CD8-positive, alpha-beta memory T cell (primary cell): ENCODE measurements around the gene CKAP2L. TPM values are rescaled to one million over a fixed set of nuclear protein-coding genes. Genes with fewer than 3 reads are reported as not detected.
A peak's percentile ranks its signal among the peaks of the same experiment; 100 is the strongest.

Experiments
- CTCF ChIA-PET: fragments of 350-600 bp; sonication (Branson Sonifier 250); formaldehyde crosslinking; loops from one replicate; lab custom pipeline; 2021; ENCODE audit warnings: antibody characterized with exemption; lab: Charles Lee
- POLR2A ChIA-PET: fragments of 350-600 bp; sonication (Branson Sonifier 250); formaldehyde crosslinking; loops from one replicate; lab custom pipeline; 2021; ENCODE audit warnings: antibody characterized with exemption; lab: Charles Lee
- DNase-seq, 5 donors: peaks; one replicate each; pipeline versions ENCODE4 v3.0.0 to v3.0.0-alpha.2; 2020 to 2022; ENCODE audit warnings: mixed read lengths in 1 of 5
- H3K27ac ChIP-seq: one replicate; pipeline ENCODE4 v1.7.0; 2013; ENCODE audit warnings: low read depth, mild to moderate bottlenecking, low read length, moderate library complexity
- H3K27me3 ChIP-seq: 2 replicates; pipeline ENCODE4 v1.7.0; 2013; ENCODE audit warnings: low read length, mild to moderate bottlenecking; ENCODE audit not compliant: insufficient read depth, poor library complexity, severe bottlenecking
- H3K36me3 ChIP-seq: 2 replicates; pipeline ENCODE4 v1.7.0; 2013; ENCODE audit warnings: mild to moderate bottlenecking, low read length, moderate library complexity; ENCODE audit not compliant: insufficient read depth
- H3K4me1 ChIP-seq: 2 replicates; pipeline ENCODE4 v1.7.0; 2013; ENCODE audit warnings: mild to moderate bottlenecking, low read length, moderate library complexity; ENCODE audit not compliant: insufficient read depth
- H3K4me3 ChIP-seq: 2 replicates; pipeline ENCODE4 v1.7.0; 2013; ENCODE audit warnings: mild to moderate bottlenecking, low read length
- H3K9me3 ChIP-seq: 2 replicates; pipeline ENCODE4 v1.7.0; 2013; ENCODE audit warnings: mild to moderate bottlenecking, low read length
- H3K27ac Mint-ChIP-seq, 8 donors: one replicate each; pipeline ENCODE4 v1.8.0; 2020 to 2021; ENCODE audit warnings: mixed read lengths in 8 of 8, mild to moderate bottlenecking in 6 of 8, inconsistent platforms in 3 of 8, moderate library complexity in 3 of 8
- H3K27me3 Mint-ChIP-seq, 2 donors: one replicate each; pipeline ENCODE4 v1.8.0; 2020 to 2021; ENCODE audit warnings: mixed read lengths in 2 of 2, mild to moderate bottlenecking in 1 of 2, moderate library complexity in 1 of 2
- H3K36me3 Mint-ChIP-seq, 3 donors: one replicate each; pipeline ENCODE4 v1.8.0; 2020 to 2021; ENCODE audit warnings: mixed read lengths in 3 of 3, inconsistent platforms in 1 of 3, mild to moderate bottlenecking in 1 of 3
- H3K4me1 Mint-ChIP-seq, 3 donors: one replicate each; pipeline ENCODE4 v1.8.0; 2020 to 2021; ENCODE audit warnings: mixed read lengths in 3 of 3, inconsistent platforms in 1 of 3, mild to moderate bottlenecking in 1 of 3
- H3K4me3 Mint-ChIP-seq, 7 donors: one replicate each; pipeline ENCODE4 v1.8.0; 2020 to 2021; ENCODE audit warnings: mixed read lengths in 7 of 7, mild to moderate bottlenecking in 6 of 7, moderate library complexity in 4 of 7, inconsistent platforms in 2 of 7
- H3K9me3 Mint-ChIP-seq, 5 donors: one replicate each; pipeline ENCODE4 v1.8.0; 2020 to 2022; ENCODE audit warnings: mixed read lengths in 5 of 5, mild to moderate bottlenecking in 3 of 5, moderate library complexity in 2 of 5, inconsistent platforms in 1 of 5
- polyA plus RNA-seq: library from polyadenylated mRNA; unstranded; fragments of 300-500 nt; fragmentation: Illumina TruSeq; gene quantifications from one replicate; pipeline ENCODE4 v1.2.3, GENCODE V29; 2021
- total RNA-seq, 2 experiments: library from RNA; stranded (reverse); gene quantifications; one replicate each; pipeline ENCODE4 v1.2.3, GENCODE V29; 2021

CKAP2L gene
- total and polyA plus RNA-seq, 3 experiments from 2014 or later = 19.1 to 19.6 TPM; not detected in 1

- no peak for DNase-seq
- H3K4me3 ChIP-seq = no peak overlapping the region
- no peaks in the 10 kb centered on the region for H3K27me3 ChIP-seq
- POLR2A ChIA-PET = no interaction called here
- H3K9me3 Mint-ChIP-seq = no peaks in the 10 kb centered on the region
- peak overlapping the region in 4 of 8 donors; percentile 1 to 57 (median 2) for H3K27ac Mint-ChIP-seq
- no peaks in the 10 kb centered on the region for H3K27me3 Mint-ChIP-seq
- CTCF ChIA-PET = no interaction called here
- no peak overlapping the region for H3K27ac ChIP-seq
- no peak overlapping the region for H3K4me3 Mint-ChIP-seq
- peaks cover 22 to 65% (median 40%) of the 10 kb centered on the region in 3 donors for H3K4me1 Mint-ChIP-seq
- H3K4me1 ChIP-seq = peaks cover 8% of the 10 kb centered on the region
- H3K36me3 Mint-ChIP-seq = no peaks in the 10 kb centered on the region
- H3K36me3 ChIP-seq = no peaks in the 10 kb centered on the region
- no peaks in the 10 kb centered on the region for H3K9me3 ChIP-seq
These were observed 9.8 kb downstream of the CKAP2L start for GRCh38 chr2:112754564-112754963.

DNA sequence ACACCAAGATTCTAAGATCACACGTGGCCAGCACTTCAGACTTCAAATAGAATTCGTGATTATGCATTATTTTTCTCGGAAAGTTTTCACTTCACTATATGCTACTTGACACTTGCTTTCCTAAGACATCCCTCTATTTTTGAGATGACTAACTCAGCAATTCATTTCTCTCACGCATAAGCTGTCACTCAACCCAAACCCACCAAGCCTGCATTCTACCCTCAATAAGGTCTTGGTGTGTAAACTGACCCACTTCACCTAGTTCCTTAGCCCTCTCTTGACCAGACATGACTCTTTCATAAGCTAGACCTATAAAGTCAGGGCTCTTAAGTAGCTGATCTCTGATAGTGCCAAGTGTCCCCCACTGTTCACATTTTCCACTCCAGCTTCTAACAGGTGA lies 11.7 kb downstream of the CKAP2L start:
- Mint-ChIP-seq H3K27me3 (no peaks in the 10 kb centered on the region), H3K27ac (peak overlapping the region in 2 of 8 donors; percentile 24 to 25), H3K4me3 (no peak overlapping the region), H3K36me3 (no peaks in the 10 kb centered on the region), H3K4me1 (peaks cover 22 to 52% (median 37%) of the 10 kb centered on the region in 3 donors), H3K9me3 (no peaks in the 10 kb centered on the region)
- no peak overlapping the region for H3K27ac ChIP-seq
- ChIA-PET POLR2A (interaction anchor here (0.7 kb wide), 1 partner anchor 13 kb away, joined by 3 read pairs; no protein-coding TSS in a partner anchor), CTCF (interaction anchor here (1.5 to 1.9 kb wide), 2 partner anchors 10 to 133 kb away, joined by 3 to 12 read pairs; no protein-coding TSS in a partner anchor)
- H3K36me3 ChIP-seq = no peaks in the 10 kb centered on the region
- H3K4me3 ChIP-seq = no peak overlapping the region
- peaks cover 8% of the 10 kb centered on the region for H3K4me1 ChIP-seq
- no peaks in the 10 kb centered on the region for H3K27me3 ChIP-seq
- no peaks in the 10 kb centered on the region for H3K9me3 ChIP-seq
- DNase-seq = no peak

DNA sequence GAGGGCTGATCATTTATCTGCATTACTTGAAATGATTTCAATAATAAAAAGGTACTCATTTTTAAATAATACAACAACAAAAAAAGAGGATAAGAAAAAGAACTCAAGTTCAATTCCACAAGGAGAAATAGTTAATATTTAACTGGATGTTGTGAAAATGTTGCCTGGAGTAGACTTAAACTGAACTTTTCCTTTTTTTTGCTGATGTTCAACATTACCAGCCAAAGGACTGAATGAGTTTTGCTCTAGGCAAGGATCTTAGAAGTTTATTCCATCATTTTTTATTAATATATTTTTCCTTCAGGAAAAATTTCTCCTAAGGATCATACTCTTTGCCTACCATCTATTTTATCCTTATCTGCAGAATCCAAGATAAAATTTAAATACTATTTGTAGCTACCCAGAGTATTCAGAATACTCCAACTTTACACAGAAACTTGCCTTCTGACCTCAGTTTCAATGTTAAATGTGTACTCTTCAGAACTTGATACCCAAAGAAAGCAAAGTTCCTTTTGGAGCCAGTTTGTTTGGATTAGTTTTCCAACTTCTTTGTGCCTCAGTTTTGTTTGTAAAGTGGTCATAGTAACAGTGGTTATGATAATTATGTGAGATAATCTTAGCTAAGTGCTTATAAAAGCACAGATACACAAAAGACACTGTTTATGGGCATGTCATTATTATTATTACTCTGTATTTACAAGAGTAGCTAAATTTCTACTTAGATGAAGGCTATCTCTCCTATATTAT lies 12.8 kb downstream of the CKAP2L start:
- Histone ChIP-seq H3K4me1 (peaks cover 8% of the 10 kb centered on the region), H3K27ac (no peak overlapping the region), H3K36me3 (no peaks in the 10 kb centered on the region), H3K9me3 (no peaks in the 10 kb centered on the region), H3K27me3 (no peaks in the 10 kb centered on the region), H3K4me3 (no peak overlapping the region)
- peaks cover 21 to 48% (median 34%) of the 10 kb centered on the region in 3 donors for H3K4me1 Mint-ChIP-seq
- H3K27me3 Mint-ChIP-seq = no peaks in the 10 kb centered on the region
- no peak overlapping the region for H3K4me3 Mint-ChIP-seq
- CTCF ChIA-PET = interaction anchor here (1.0 to 1.9 kb wide), 3 partner anchors 9 to 190 kb away, joined by 3 to 12 read pairs (median 3); no protein-coding TSS in a partner anchor
- peak overlapping the region in 2 of 8 donors; percentile 3 to 43 for H3K27ac Mint-ChIP-seq
- H3K9me3 Mint-ChIP-seq = no peaks in the 10 kb centered on the region
- POLR2A ChIA-PET = no interaction called here
- no peak for DNase-seq
- H3K36me3 Mint-ChIP-seq = no peaks in the 10 kb centered on the region

GRCh38 chr2:112750560-112750843 lies 13.9 kb downstream of the CKAP2L start:
- H3K4me1 ChIP-seq = peaks cover 8% of the 10 kb centered on the region
- ChIA-PET POLR2A (no interaction called here), CTCF (interaction anchor here (0.9 to 3.5 kb wide), 12 partner anchors 10 to 205 kb away, joined by 3 to 42 read pairs (median 5); no protein-coding TSS in a partner anchor)
- H3K27me3 ChIP-seq = no peaks in the 10 kb centered on the region
- H3K27me3 Mint-ChIP-seq = no peaks in the 10 kb centered on the region
- DNase-seq = no peak
- peak overlapping the region in 4 of 7 donors; percentile 15 to 70 (median 66) for H3K4me3 Mint-ChIP-seq
- H3K4me3 ChIP-seq = no peak overlapping the region
- no peaks in the 10 kb centered on the region for H3K9me3 Mint-ChIP-seq
- no peaks in the 10 kb centered on the region for H3K36me3 ChIP-seq
- no peaks in the 10 kb centered on the region for H3K36me3 Mint-ChIP-seq
- H3K9me3 ChIP-seq = no peaks in the 10 kb centered on the region
- H3K4me1 Mint-ChIP-seq = peaks cover 14 to 38% (median 26%) of the 10 kb centered on the region in 3 donors
- peak overlapping the region in 5 of 8 donors; percentile 65 to 93 (median 70) for H3K27ac Mint-ChIP-seq
- no peak overlapping the region for H3K27ac ChIP-seq

DNA sequence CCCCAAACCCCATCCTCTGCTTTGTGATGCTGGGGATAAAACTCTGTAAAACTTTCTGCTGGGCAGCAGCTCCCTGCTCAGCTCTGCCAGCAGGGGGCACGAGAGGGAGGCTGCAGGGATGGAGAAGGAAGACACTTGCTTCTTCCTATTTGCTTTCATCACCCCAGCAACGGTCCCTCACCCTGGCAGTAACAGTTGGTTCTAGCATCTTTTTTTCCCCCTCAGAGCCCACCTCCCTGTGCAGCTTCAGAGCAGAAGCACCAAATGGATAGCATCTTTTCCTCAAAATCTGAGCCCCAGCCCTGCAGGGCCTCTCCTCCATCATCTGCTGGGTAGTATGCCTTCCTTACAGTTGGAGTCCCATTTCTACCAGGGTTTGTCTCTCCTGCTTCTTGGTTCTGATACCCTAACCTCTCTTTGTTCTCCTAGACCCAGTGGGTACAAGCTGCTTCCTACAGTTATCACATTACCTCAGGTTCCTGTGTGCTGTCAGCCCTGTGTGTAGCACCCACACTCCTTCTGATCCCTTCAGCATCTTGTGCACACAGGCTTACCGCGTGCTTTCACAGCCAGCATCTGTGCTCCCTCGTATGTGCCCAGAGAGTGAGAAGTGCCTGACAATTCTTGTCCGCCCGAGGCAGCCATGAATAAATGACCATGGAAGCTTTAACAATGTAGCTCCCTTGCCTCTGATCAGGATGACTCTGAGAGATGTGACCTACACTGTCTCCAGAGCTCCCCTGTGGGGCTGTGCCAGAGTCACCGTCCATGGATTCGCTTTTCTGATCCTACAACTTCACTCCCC lies 14.5 kb downstream of the CKAP2L start:
- no peak overlapping the region for H3K4me3 ChIP-seq
- ChIA-PET CTCF (interaction anchor here (0.7 to 3.5 kb wide), 29 partner anchors 10 to 236 kb away, joined by 3 to 42 read pairs (median 4); partner anchors contain the start of genes CKAP2L and NT5DC4), POLR2A (interaction anchor here (0.6 kb wide), 1 partner anchor 202 kb away, joined by 4 read pairs; no protein-coding TSS in a partner anchor)
- H3K36me3 Mint-ChIP-seq = no peaks in the 10 kb centered on the region
- peaks cover 8% of the 10 kb centered on the region for H3K4me1 ChIP-seq
- no peaks in the 10 kb centered on the region for H3K27me3 Mint-ChIP-seq
- H3K9me3 Mint-ChIP-seq = no peaks in the 10 kb centered on the region
- H3K4me1 Mint-ChIP-seq = peaks cover 12 to 33% (median 23%) of the 10 kb centered on the region in 3 donors
- no peaks in the 10 kb centered on the region for H3K9me3 ChIP-seq
- H3K27me3 ChIP-seq = no peaks in the 10 kb centered on the region
- peak overlapping the region in 7 of 8 donors; percentile 64 to 93 (median 70) for H3K27ac Mint-ChIP-seq
- H3K36me3 ChIP-seq = no peaks in the 10 kb centered on the region
- DNase-seq = peak; percentile 64 to 87 (median 73)
- no peak overlapping the region for H3K27ac ChIP-seq
- peak overlapping the region in 6 of 7 donors; percentile 64 to 79 (median 70) for H3K4me3 Mint-ChIP-seq

DNA sequence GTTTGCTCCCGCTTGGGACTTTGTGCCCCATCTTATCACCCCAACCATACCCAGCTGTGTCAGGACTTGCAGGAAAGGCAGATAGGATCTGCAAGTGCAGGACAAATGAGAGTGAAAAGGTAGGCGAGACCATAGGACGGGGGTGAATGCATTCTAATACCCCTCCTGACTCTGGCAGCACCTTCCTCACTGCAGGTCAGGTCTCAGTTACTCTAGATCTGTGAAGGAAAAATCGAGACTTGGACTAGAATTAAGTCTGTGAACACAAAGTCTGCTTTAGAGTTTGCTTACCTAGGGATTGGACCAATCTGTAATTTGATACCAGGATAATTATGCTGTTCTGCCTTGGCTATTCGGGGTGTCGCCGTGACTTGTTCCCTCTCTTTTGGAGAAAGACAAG lies 23.9 kb downstream of the CKAP2L start:
- H3K27me3 ChIP-seq = no peaks in the 10 kb centered on the region
- Mint-ChIP-seq H3K9me3 (no peaks in the 10 kb centered on the region), H3K27me3 (no peaks in the 10 kb centered on the region), H3K4me3 (no peak overlapping the region), H3K4me1 (no peaks in the 10 kb centered on the region), H3K36me3 (no peaks in the 10 kb centered on the region), H3K27ac (peak overlapping the region in 1 of 8 donors; percentile 36)
- no peaks in the 10 kb centered on the region for H3K36me3 ChIP-seq
- H3K27ac ChIP-seq = no peak overlapping the region
- ChIA-PET POLR2A (no interaction called here), CTCF (interaction anchor here (2.4 to 5.9 kb wide), 2 partner anchors 9 to 13 kb away, joined by 8 to 35 read pairs; no protein-coding TSS in a partner anchor)
- H3K4me3 ChIP-seq = no peak overlapping the region
- no peaks in the 10 kb centered on the region for H3K9me3 ChIP-seq
- H3K4me1 ChIP-seq = no peaks in the 10 kb centered on the region
- no peak for DNase-seq

DNA sequence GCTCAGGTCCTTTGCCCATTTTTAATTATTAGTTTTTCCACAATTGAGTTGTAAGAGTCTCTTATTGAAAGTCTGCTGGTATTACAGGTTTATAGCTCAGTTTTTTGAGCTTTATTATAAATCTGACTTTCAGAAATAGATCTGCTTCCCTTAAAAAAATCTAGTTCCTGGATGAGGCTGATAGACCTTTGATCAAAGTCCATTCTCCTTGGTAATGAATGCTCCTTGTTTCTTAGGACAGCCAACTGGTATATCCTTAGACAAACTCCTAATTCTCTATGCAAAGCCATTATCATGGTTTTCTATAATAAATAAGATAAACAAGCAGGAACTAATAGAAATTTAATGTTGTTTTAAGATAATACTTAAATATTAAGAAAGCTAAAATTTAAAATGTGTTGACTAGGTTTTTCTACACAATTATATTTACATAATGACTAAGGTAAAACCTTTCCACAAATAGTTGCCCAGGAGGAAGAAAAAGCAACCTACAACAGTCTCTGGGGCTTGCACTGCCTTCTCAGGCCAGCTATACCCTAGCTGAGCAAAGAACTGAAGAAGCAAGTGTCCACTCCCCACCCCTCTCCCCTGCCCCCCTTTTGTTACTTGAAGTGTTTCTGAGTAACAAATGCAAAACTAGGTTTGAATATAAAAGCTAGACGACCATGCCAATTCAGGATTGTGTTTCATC lies 26.7 kb downstream of the CKAP2L start:
- H3K9me3 Mint-ChIP-seq = no peaks in the 10 kb centered on the region
- POLR2A ChIA-PET = no interaction called here
- Histone ChIP-seq H3K27me3 (no peaks in the 10 kb centered on the region), H3K4me1 (no peaks in the 10 kb centered on the region), H3K9me3 (no peaks in the 10 kb centered on the region), H3K4me3 (no peak overlapping the region), H3K36me3 (no peaks in the 10 kb centered on the region), H3K27ac (no peak overlapping the region)
- peaks cover 0 to 2% of the 10 kb centered on the region in 2 donors for H3K27me3 Mint-ChIP-seq
- no peak for DNase-seq
- H3K4me1 Mint-ChIP-seq = no peaks in the 10 kb centered on the region
- no peaks in the 10 kb centered on the region for H3K36me3 Mint-ChIP-seq
- CTCF ChIA-PET = interaction anchor here (1.4 to 5.9 kb wide), 2 partner anchors 11 to 12 kb away, joined by 9 to 35 read pairs; no protein-coding TSS in a partner anchor
- no peak overlapping the region for H3K4me3 Mint-ChIP-seq
- no peak overlapping the region for H3K27ac Mint-ChIP-seq
